Activated CD4-positive, alpha-beta T cell treated with anti-CD3 and anti-CD28 coated beads, Interleukin-2, Interleukin-6, amounts not matched to agents 100 ng/mL and 50 ng/mL, durations not matched to agents 16 hours and 8 hours (primary cell): Measurements from ENCODE around the gene RNF121.
"Not testable (repeated sequence)": the region's sequence is repeated elsewhere in the genome, so short reads cannot be mapped to it uniquely, and the experiment has no call there.

Experiments
- DNase-seq: peaks from one replicate; pipeline ENCODE4 v3.0.0-alpha.2; 2020

The RNF121 gene

DNA sequence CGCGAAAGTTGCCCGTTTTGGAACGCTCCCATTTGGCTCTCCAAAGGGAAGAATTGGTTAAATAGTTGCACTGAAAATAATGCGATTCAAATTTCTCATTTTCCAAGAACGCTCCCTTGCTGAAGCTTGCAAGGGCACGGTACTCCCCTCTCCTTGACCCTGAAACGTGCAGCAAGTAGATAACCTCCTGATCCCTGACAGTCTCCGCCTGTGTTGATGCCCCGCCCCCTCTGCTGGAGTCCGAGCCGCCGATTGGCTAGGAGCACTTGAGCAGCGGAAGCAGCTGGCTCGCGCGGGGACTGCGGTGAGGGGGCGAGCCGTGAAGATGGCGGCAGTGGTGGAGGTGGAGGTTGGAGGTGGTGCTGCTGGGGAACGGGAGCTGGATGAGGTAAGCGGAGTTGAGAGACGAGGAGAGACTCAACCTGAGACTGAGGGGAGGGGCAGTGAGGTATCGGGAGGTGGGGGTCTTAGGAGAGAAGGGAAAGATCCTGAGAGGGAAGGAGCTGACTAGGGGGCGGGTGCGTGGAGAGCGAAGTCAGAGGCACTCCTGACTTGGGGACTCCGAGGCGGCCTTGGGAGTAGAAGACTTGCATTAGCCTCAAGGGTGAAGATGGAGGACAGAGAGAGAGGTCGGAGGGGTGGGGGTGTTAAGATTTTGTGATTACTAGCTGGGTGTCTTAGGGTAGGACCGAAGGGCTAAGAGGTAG, at the start of gene RNF121:
RNF121 (plus strand) TSS at position 310 of the 707 bp plus-strand sequence; CDS start at position 326, 16 bp downstream.
- peak; percentile 99 for DNase-seq

DNA sequence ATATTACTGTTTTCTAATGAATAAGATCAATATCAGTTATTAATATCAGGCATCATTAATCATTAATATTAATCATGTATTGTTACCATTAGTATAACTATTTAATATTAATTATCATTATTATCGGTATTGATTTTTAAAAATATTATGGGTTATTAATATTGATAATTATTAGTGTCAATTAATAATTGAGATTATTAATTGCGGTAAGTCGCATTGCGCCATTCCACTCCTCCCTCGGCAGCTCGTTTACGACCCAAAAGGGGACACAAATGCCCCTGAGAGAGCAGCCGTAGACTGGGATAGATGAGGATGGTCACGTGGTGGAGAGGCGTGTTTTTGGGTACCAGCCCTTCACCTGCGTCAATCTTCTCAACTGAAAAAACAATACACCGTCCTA, 43.0 kb upstream of the RNF121 start:
- DNase-seq = not testable (repeated sequence)

DNA sequence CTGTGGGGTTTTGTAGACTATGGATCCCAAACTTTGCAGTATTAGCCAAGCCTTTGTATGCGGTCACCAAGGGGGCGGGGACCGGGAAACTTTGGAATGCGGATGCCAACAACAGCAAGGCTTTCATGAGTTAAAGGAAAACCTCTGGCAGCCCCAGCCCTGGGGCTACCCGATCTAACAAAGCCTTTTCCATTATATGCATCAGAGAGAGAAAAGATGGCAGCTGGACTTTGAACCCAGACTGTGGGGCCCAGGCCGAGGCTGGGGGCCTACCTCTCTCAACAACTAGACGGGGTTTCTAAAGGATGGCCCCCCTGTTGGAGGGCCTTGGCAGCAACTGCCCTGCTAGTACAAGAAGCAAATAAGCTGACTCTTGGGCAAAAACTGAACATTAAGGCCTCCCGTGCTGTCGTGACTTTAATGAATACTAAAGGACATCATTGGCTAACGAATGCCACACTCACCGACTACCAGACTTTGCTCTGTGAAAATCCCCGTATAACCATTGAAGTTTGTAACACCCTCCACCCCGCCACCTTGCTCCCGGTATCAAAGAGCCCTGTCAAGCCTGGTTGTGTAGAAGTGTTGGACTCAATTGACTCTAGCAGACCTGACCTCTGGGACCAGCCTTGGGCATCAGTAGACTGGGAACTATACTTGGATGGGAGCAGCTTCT, 40.4 kb upstream of the RNF121 start:
- not testable (repeated sequence) for DNase-seq

DNA sequence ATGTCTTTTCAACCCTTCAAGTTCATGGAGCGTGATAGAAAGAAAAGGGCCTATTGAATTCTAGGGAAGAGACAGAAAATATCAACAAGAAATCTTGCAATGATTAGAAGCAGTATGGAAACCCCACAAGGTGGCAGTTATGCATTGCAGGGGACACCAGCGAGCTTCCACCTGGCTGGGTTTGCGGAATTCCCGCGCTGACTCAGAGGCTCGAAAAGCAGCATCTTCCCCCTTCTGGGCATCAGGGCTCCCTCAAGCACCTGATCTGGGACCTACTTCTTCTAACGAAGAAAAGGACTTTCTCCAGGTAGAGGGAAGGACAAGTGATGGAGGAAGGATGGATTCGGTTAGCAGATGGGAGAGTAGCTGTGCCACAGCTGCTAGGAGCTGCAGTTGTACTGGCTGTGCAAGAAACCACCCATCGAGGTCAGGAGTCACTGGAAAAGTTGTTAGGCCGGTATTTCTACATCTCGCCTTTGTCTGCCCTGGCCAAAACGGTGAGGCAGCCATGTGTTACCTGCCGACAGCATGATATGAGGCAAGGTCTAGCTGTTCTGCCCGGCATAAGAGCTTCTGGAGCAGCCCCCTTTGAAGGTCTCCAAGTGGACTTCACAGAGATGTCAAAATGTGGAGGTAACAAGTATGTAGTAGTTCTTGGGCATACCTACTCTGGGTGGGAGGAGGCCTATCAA, 39.5 kb upstream of the RNF121 start:
- not testable (repeated sequence) for DNase-seq

DNA sequence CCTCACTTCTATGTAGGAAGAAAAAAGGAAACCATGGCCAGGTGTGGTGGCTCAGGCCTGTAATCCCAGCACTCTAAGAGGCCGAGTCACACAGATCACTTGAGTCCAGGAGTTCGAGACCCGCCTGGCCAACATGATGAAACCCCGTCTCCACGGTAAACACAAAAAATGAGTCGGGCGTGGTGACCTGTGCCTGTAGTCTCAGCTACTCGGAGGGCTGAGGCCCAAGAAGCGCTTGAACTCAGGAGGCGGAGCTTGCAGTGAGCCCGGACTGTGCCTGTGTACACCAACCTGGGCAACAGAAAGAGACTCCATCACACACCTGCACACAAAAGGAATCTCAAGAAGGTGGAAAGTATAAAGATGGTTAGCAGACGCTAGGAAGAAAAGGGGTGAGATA, 32.9 kb upstream of the RNF121 start:
- DNase-seq = no peak

DNA sequence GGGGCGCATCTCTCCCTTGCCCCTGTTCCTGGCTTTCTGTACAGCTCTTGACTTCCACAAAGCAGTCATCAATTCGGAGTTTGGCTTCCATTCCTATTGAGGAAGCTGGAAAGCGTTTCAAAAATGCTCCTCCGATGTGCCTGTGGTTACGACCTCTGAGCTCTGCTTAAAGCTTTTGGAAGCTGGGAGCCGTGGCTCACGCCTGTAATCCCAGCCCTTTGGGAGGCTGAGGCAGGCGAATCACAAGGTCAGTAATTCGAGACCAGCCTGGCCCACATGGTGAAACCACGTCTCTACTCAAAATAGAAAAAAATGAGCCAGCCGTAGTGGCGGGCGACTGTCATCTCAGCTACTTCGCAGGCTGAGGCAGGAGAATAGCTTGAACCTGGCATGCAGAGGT, 27.7 kb upstream of the RNF121 start:
- DNase-seq = not testable (repeated sequence)

DNA sequence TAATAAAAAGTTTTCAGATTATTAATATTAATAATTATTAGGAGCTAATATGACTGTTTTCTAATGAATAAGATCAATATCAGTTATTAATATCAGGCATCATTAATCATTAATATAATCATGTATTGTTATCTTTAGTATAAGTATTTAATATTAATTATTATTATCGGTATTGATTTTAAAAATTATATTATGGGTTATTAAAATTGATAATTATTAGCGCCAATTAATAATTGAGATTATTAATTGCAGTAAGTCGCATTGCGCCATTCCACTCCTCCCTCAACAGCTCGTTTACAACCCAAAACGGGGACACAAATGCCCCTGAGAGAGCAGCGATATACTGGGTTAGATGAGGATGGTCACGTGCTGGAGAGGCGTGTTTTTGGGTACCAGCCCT, 20.6 kb upstream of the RNF121 start:
- no peak for DNase-seq

DNA sequence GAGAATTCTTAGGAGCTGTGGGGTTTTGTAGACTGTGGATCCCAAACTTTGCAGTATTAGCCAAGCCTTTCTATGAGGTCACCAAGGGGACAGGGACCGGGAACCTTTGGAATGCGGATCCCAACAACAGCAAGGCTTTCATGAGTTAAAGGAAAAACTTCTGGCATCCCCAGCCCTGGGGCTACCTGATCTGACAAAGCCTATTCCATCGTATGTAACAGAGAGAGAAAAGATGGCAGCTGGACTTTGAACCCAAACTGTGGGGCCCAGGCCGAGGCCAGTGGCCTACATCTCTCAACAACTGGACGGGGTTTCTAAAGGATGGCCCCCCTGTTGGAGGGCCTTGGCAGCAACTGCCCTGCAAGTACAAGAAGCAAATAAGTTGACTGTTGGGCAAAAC, 18.1 kb upstream of the RNF121 start:
- not testable (repeated sequence) for DNase-seq

DNA sequence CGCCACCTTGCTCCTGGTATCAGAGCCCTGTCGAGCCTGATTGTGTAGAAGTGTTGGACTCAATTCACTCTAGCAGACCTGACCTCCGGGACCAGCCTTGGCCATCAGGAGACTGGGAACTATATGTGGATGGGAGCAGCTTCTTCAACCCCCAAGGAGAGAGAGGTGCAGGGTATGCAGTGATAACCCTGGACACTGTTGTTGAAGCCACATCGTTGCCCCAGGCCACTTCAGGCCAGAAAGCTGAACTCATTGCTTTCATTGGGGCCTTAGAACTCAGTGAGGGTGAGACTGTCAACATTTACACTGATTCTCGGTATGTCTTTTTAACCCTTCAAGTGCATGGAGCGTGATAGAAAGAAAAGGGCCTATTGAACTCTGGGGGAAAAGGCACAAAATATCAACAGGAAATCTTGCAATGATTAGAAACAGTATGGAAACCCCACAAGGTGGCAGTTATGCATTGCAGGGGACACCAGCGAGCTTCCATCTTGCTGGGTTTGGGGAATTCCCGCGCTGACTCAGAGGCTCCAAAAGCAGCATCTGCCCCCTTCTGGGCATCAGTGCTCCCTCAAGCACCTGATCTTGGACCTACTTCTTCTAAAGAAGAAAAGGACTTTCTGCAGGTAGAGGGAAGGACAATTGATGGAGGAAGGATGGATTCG, 17.4 kb upstream of the RNF121 start:
- peak; percentile 85 for DNase-seq

DNA sequence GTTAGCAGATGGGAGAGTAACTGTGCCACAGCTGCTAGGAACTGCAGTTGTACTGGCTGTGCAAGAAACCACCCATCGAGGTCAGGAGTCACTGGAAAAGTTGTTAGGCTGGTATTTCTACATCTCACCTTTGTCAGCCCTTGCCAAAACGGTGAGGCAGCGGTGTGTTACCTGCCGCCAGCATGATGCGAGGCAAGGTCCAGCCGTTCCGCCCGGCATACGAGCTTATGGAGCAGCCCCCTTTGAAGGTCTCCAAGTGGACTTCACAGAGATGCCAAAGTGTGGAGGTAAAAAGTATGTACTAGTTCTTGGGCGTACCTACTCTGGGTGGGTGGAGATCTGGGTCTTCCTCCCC, 16.9 kb upstream of the RNF121 start:
- not testable (repeated sequence) for DNase-seq

DNA sequence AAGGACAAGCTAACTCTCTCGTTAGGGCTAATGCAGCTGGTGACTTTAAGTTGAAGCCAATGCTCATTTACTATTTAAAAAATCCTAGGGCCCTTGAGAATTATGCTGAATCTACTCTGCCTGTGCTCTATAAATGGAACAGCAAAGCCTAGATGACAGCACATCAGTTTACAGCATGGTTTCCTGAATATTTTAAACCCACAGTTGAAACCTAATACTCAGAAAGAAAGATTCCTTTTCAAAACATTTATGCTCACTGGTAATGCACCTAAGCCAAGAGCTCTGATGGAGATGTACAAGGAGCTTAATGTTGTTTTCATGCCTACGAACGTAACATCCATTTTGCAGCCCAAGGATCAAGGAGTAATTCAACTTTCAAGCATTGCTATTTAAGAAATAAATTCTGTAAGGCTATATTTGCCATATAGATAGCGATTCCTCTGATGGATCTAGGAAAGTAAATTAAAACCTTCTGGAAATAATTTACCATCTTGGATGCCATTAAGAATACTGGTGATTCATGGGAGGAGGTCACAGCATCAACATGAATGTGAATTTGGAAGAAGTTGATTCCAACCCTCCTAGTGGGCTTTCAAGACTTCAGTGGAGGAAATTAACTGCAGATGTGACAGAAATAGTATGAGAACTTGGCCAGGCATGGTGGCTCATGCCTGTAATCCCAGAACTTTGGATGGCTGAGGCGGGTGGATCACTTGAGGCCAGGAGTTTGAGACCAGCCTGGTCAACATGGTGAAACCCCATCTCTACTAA, 14.9 kb upstream of the RNF121 start:
- no peak for DNase-seq

DNA sequence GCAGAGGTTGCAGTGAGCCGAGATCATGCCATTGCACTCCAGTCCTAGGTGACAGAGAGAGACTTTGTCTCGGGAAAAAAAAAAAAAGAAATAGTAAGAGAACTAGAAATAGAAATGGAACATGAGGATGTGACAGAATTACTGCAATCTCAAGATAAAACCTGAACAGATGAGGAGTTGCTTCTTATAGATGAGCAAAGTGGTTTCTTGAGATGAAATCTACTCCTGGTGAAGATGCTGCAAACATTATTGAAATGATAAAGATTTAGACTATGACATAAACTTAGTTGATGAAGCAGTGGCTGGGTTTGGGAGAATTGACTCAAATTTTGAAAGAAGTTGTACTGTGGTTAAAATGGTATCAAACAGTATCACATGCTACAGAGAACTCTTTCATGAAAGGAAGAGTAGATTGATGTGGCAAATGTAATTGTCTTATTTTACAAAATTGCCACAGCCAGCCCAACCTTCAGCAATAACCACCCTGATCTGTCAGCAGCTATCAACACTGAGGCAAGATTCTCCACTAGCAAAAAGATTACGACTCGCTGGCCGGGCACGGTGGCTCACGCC, 14.1 kb upstream of the RNF121 start:
- DNase-seq = peak; percentile 70

DNA sequence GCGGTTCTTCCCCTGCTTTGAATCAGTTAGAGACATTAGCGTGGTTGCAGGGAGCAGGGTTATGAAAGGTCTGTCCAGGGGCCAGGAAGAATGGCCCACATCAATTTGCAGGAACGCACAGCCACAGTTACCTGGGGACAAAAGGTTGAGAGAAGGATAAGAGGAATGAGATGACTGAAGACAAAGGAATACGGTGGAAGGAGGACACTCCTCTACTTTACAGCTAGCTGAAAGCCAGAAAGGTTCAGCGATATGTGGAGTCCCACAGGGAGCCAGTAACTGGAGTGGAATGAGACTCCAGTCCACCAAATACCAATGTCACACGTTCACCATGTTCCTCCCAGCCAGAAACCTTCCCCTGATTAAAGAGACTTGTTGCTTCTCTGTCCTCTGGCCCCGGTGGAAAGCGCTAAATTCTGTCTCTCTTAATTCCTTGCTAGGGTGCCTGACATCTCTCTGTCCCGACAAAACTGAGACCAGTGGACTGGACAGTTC, 11.2 kb upstream of the RNF121 start:
- no peak for DNase-seq

DNA sequence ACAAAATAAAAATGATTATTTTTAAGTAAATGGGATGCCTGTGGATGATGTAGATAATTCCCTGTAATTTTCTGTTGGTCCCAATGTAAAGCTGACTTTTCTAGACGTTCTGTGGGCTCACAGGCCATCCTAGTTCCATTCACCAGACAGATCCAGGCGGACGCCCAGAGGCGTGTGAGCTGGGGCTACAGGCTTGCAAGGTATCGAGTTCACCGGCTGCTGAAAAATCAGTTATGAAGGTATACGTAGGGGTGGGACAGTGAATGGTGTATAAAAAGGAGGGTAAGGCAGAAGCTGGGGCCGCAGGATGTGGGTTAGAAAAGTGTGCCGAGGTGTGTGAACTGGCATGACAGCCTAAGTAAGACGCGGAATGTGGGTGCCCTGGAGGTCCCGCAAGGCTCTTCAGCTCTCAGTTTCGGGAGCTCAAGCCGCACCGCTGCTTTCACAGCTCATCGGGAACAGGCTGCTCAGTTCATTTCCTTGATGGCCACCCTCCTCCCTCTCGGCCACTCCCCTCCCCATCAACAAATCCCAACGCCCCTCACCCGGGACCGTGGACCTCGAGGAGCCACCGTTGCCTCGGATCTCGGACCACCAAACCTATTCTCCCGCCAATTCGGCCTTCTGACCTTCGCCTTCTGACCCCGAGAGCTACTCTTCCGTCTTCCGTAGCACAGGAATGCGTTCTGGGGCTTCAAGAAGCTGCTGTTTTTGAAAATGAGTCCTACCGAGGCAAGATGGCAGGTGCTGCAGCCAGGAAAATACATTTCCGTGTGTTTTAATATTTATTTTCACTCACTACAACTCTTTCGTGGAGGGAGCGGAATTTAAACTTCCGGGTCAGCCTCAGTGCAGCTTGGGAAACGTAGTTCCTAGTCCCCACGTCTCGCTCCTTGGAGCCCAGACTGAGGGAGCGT, 768 bp upstream of the RNF121 start, which contains the start of gene XNDC1N:
XNDC1N (minus strand) TSS at position 775 of the 917 bp plus-strand sequence. CDS start 5,241 bp downstream, outside the sequence.
- peak; percentile 87 for DNase-seq

DNA sequence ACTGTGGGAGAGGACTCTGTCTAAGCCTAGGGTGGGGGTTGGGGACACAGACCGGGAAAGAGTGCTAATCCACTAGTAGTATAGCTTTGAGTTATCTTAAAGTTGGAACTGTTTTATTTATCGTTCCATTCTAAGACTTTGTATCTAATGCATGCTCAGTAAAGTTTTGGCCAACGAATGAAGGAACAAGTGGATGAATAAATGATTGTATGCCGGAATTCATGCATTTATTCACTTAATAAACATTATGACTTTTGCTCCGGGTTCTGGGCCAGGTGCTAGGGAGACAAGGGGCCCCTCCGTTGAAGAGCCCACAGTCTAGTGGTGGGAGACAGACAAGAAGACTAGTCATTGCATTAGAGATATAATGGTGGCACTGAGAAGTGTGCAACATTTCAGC, 645 bp downstream of the RNF121 start:
- no peak for DNase-seq

DNA sequence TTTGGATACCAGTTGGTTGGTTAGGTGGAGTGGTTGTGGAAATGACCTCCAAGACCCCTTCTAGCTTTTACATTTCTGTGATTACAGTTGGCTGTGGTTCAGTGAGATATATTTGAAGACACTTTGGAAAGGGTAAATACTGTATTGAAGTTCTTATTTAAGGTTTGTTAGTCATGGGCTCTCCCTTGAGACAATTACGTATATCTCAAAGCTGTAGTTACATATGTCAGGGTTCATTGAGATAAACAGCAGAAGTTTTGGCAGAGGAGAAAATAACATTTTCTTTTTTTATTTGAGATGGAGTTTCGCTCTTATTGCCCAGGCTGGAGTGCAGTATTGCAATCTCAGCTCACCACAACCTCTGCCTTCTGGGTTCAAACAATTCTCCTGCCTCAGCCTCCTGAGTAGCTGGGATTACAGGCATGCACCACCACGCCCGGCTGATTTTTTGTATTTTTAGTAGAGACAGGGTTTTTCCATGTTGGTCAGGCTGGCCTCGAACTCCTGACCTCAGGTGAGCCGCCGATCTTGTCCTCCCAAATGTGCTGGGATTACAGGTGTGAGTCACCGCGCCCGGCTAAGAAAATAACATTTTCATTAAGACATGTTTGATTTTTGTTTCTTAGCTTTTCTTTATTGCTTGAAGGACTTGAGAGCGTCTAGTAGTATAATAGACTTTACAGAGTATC, 1.9 kb downstream of the RNF121 start:
- DNase-seq = no peak

DNA sequence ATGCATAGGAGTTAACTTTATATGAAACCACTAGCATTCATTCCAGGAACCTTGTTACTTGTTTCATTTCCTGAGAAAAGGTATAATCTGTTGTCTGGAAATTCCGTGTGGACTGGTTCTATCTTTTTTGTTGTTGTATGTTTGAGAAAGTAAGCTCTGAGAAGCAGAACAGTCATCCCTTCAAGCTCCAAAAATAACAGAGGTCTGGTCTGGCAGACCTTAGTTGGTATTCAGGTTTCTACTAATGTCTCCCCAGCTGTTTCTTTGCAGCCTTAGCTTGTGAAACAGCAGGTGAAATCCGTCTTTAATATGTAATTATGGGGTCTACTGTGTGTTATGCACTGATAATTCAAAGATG, 2.4 kb downstream of the RNF121 start:
- peak; percentile 28 for DNase-seq

DNA sequence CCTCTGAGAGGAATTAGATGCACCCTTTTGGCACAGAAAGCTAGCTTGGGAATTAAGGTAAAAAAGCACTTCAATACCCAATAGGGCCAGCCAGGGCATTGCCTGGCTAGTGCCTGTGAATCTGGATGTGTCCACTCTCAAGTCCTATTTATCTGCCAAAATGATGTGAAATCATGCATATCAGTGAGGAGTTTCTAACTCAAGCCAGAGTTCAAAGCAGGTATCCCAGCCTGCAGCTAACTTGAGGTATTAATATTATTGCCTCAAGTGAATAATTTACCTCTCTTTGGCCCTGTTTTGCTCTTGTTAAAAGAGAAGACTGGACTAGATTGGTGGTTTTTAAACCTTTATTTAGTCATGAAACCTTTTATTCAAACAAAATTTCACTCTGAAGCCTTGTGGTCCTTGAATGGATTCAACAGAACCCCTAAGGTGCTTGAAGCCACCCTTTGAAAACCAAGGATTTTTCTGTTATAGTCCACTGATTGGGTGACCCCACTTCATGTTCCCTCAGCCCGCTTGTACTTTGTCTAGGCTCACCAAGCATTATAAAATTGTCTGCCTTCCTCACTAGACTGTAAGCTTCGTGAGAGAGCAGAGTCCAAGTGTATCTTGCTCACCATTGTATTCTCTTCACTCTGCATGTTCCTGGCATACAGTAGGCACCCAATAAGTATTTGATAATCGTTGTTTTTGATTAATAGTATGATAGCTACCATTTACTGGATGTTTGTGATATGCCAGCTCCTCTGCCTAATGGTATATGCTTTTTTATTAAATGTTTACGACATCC, 4.5 kb downstream of the RNF121 start:
- DNase-seq = no peak

DNA sequence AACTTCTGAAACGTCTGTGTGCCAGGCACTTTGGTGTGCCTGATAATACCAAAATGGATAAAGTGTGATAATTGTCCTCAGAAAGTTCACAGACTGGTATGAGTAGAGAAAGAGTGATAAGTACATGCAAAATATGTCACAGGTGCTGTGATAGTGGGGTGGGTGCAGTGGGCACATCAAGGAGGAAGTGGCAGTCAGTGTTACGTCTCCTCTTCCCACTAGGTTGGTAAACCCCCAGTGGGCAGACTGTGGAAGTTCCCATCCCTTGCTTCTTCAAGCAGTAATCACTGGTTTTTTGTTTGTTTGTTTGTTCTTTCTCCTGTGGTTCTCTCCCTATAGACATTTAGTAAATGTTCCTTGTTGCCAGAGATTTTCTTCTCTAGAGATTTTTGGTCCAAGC, 5.4 kb downstream of the RNF121 start:
- DNase-seq = no peak
